Measurements from ENCODE around the gene RELA.

The RELA gene

GRCh38 chr11:65612691-65613090, 50.0 kb downstream of the RELA start:
- no peaks in the 10 kb centered on the region for H3K27me3 ChIP-seq (ENCODE audit: control insufficient read depth, insufficient read depth, low read length)
- no peaks in the 10 kb centered on the region for H3K9me3 ChIP-seq (ENCODE audit: control insufficient read depth, low read length)
- H3K4me3 ChIP-seq (ENCODE audit: low read depth, low read length), result peak overlapping the region; percentile 27
- TF ChIP-seq CTCF (IDR thresholded peaks at IDR 0.05), result no peak
- H3K36me3 ChIP-seq (ENCODE audit: control insufficient read depth, insufficient read depth, low read length), result no peaks in the 10 kb centered on the region
- H3K4me1 ChIP-seq, result peaks cover 5% of the 10 kb centered on the region
- no peaks in the 10 kb centered on the region for H3K79me2 ChIP-seq
- no peak overlapping the region for H3K9ac ChIP-seq
- H3K4me2 ChIP-seq (ENCODE audit: low read length), result peak overlapping the region; percentile 85
- H2AFZ ChIP-seq, result no peak overlapping the region
- H3K27ac ChIP-seq, result no peak overlapping the region

DNA sequence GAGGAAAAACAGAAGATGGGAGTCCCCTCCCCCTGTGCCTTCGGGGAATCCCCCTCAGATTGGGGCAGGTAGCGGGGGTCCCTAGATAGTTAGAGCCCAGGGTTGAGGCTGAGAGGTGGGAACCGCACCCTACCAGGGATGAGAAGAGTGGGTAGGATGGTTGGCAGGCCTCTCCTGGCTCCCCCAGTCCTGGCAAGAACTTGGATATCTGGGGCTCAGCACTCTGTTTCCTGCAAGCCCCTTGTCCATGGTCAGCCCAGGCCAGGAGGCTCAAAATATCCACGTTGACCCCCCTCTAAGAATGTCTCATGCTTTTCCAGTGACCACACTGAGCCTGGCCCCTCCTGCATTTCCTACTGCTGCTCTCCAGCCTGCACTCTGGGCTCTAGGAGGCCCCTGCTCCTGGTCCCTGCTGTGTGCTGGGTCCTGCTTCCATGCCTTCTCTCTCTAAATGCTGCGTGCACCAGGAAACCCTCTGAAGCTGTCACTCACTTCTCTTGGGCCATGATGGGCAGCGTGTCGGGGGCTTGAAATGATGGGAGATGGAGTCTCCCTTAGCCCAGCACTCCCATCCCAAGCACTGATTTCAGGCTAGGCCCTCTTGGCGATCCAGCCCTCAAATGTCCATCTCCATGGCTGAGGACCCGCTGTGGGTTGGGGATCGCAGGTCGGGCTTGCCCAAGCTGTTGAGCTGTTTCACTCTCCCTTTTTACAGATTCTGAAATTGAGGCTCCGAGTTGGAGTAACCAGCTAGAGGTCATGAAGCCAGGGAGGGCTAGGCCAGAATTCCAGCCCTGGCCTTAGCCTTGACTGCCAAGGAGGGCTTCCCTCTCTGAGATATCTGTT, 50.7 kb downstream of the RELA start:
- Histone ChIP-seq H3K9me3 (ENCODE audit: control insufficient read depth, low read length) (no peaks in the 10 kb centered on the region), H3K27ac (no peak overlapping the region), H2AFZ (no peak overlapping the region), H3K36me3 (ENCODE audit: control insufficient read depth, insufficient read depth, low read length) (no peaks in the 10 kb centered on the region), H3K4me3 (ENCODE audit: low read depth, low read length) (peak overlapping the region; percentile 27), H3K4me2 (ENCODE audit: low read length) (peak overlapping the region; percentile 85), H3K9ac (no peak overlapping the region), H3K27me3 (ENCODE audit: control insufficient read depth, insufficient read depth, low read length) (no peaks in the 10 kb centered on the region), H3K79me2 (no peaks in the 10 kb centered on the region), H3K4me1 (peaks cover 5% of the 10 kb centered on the region)
- no peak for TF ChIP-seq CTCF (IDR thresholded peaks at IDR 0.05)

- Histone ChIP-seq H3K4me1 (no peaks in the 10 kb centered on the region), H3K27ac (peak overlapping the region; percentile 54), H3K4me2 (ENCODE audit: low read length) (no peak overlapping the region), H3K36me3 (ENCODE audit: control insufficient read depth, insufficient read depth, low read length) (no peaks in the 10 kb centered on the region), H3K9ac (no peak overlapping the region), H3K27me3 (ENCODE audit: control insufficient read depth, insufficient read depth, low read length) (no peaks in the 10 kb centered on the region), H3K4me3 (ENCODE audit: low read depth, low read length) (no peak overlapping the region), H3K9me3 (ENCODE audit: control insufficient read depth, low read length) (no peaks in the 10 kb centered on the region), H3K79me2 (no peaks in the 10 kb centered on the region), H2AFZ (no peak overlapping the region)
- TF ChIP-seq CTCF (IDR thresholded peaks at IDR 0.05), result no peak
Measured at GRCh38 chr11:65611028-65611757, 51.5 kb downstream of the RELA start.

DNA sequence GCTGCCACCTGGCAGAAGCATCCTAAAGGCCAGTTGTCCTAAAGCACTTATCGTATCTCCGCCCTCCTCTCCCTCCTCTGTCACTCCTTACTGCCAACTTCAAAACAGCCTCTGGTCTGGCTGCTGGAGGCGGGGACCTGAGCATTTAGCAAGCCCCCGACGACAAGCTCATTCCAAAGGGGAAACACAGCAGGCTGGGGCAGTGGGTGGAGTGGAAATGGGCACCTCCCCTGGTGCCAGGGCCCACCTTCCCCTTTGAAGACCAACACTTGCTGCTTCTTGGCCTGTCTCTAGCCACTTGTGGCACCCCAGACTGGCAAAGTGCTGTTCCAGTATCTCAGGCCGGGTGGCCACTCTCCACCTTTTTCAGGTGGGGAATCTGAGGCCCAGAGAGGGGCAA, 52.3 kb downstream of the RELA start:
- Histone ChIP-seq H3K36me3 (ENCODE audit: control insufficient read depth, insufficient read depth, low read length) (no peaks in the 10 kb centered on the region), H2AFZ (no peak overlapping the region), H3K79me2 (no peaks in the 10 kb centered on the region), H3K4me3 (ENCODE audit: low read depth, low read length) (no peak overlapping the region), H3K9me3 (ENCODE audit: control insufficient read depth, low read length) (no peaks in the 10 kb centered on the region), H3K4me2 (ENCODE audit: low read length) (no peak overlapping the region), H3K4me1 (no peaks in the 10 kb centered on the region), H3K27me3 (ENCODE audit: control insufficient read depth, insufficient read depth, low read length) (no peaks in the 10 kb centered on the region), H3K27ac (peak overlapping the region; percentile 54), H3K9ac (no peak overlapping the region)
- no peak for TF ChIP-seq CTCF (IDR thresholded peaks at IDR 0.05)
